Neuronal stem cell (in vitro differentiated cells): ENCODE measurements around the gene ANKRD39.
A peak's percentile ranks its signal among the peaks of the same experiment; 100 is the strongest.

Experiments
- DNase-seq: peaks from one replicate; pipeline ENCODE4 v3.0.0-alpha.2; 2013; ENCODE audit warnings: low spot score
- H2AFZ ChIP-seq: one replicate; pipeline ENCODE4 v1.6.1; 2013; ENCODE audit warnings: mild to moderate bottlenecking, low read length, inconsistent platforms
- H2AK5ac ChIP-seq: 2 replicates; pipeline ENCODE4 v1.6.1; 2013; ENCODE audit warnings: low read depth, mild to moderate bottlenecking, inconsistent platforms, low read length, moderate library complexity, mixed read lengths
- H2BK120ac ChIP-seq: 2 replicates; pipeline ENCODE4 v1.6.1; 2013; ENCODE audit warnings: low read depth, mild to moderate bottlenecking, inconsistent platforms, low read length, moderate library complexity, mixed read lengths
- H2BK12ac ChIP-seq: one replicate; pipeline ENCODE4 v1.6.1; 2013; ENCODE audit warnings: low read length, inconsistent platforms
- H2BK15ac ChIP-seq: 2 replicates; pipeline ENCODE4 v1.6.1; 2013; ENCODE audit warnings: mild to moderate bottlenecking, low read length, inconsistent platforms, mixed read lengths
- H2BK5ac ChIP-seq: one replicate; pipeline ENCODE4 v1.6.1; 2013; ENCODE audit warnings: inconsistent platforms, mild to moderate bottlenecking, low read length, moderate library complexity
- H3K14ac ChIP-seq: one replicate; pipeline ENCODE4 v1.6.1; 2013; ENCODE audit warnings: low read length, inconsistent platforms
- H3K18ac ChIP-seq: 2 replicates; pipeline ENCODE4 v1.6.1; 2013; ENCODE audit warnings: low read length, inconsistent platforms
- H3K23ac ChIP-seq: 2 replicates; pipeline ENCODE4 v1.6.1; 2013; ENCODE audit warnings: low read depth, mild to moderate bottlenecking, mixed read lengths, low read length, inconsistent platforms; ENCODE audit not compliant: poor library complexity
- H3K27ac ChIP-seq: replicated peaks from 3 replicates; pipeline ENCODE4 v1.5.1; 2013; ENCODE audit warnings: low read length, inconsistent platforms
- H3K27me3 ChIP-seq, 3 experiments: 2 replicates each; pipeline ENCODE4 v1.6.1; 2013; ENCODE audit warnings: low read length in 3 of 3, mild to moderate bottlenecking in 2 of 3, inconsistent platforms in 1 of 3, low read depth in 1 of 3, mixed read lengths in 1 of 3, moderate library complexity in 1 of 3; ENCODE audit not compliant: control insufficient read depth in 3 of 3, insufficient read depth in 3 of 3
- H3K36me3 ChIP-seq, 2 donors: replicated peaks in 1 of 2; 2 replicates each; pipeline ENCODE4 v1.6.1; 2013; ENCODE audit warnings: low read length in 2 of 2; ENCODE audit not compliant: control insufficient read depth in 2 of 2, insufficient read depth in 2 of 2
- H3K4ac ChIP-seq: 2 replicates; pipeline ENCODE4 v1.6.1; 2013; ENCODE audit warnings: inconsistent platforms, mild to moderate bottlenecking, low read length, moderate library complexity
- H3K4me1 ChIP-seq, 2 donors: 1 replicate in 1 of 2; 2 replicates in 1 of 2; pipeline ENCODE4 v1.6.1; 2013; ENCODE audit warnings: low read length in 2 of 2, low read depth in 1 of 2; ENCODE audit not compliant: control insufficient read depth in 2 of 2, insufficient read depth in 1 of 2
- H3K4me2 ChIP-seq: one replicate; pipeline ENCODE4 v1.6.1; 2013; ENCODE audit warnings: mild to moderate bottlenecking, low read length, inconsistent platforms; ENCODE audit not compliant: insufficient read depth, poor library complexity, severe bottlenecking
- H3K4me3 ChIP-seq, 2 donors: 2 replicates each; pipeline ENCODE4 v1.5.1; 2013; ENCODE audit warnings: low read length in 2 of 2, mild to moderate bottlenecking in 2 of 2, inconsistent platforms in 1 of 2, moderate library complexity in 1 of 2
- H3K79me1 ChIP-seq: one replicate; pipeline ENCODE4 v1.6.1; 2013; ENCODE audit warnings: low read depth, mild to moderate bottlenecking, inconsistent platforms, low read length, moderate library complexity
- H3K9ac ChIP-seq: one replicate; pipeline ENCODE4 v1.6.1; 2013; ENCODE audit warnings: mild to moderate bottlenecking, low read depth, low read length, inconsistent platforms; ENCODE audit not compliant: poor library complexity
- H3K9me3 ChIP-seq, 2 donors: replicated peaks in 1 of 2; 2 replicates each; pipeline versions ENCODE3 to v1.6.1; 2013; ENCODE audit warnings: low read length in 2 of 2, mild to moderate bottlenecking in 2 of 2, inconsistent platforms in 1 of 2, low read depth in 1 of 2, mixed read lengths in 1 of 2, moderate library complexity in 1 of 2; ENCODE audit not compliant: control insufficient read depth in 2 of 2, insufficient read depth in 1 of 2
- H4K8ac ChIP-seq: one replicate; pipeline ENCODE4 v1.6.1; 2013; ENCODE audit warnings: low read depth, mild to moderate bottlenecking, inconsistent platforms, low read length, moderate library complexity
- H4K91ac ChIP-seq: one replicate; pipeline ENCODE4 v1.6.1; 2013; ENCODE audit warnings: low read length, low read depth, mild to moderate bottlenecking, inconsistent platforms; ENCODE audit not compliant: poor library complexity
- WGBS, 2 donors: extraction: QIAGEN DNeasy Blood & Tissue Kit; methylation state at CpG; one replicate each; pipeline ENCODE4 v1.1.7; 2013; ENCODE audit warnings: missing lambda C conversion rate in 2 of 2, mixed read lengths in 1 of 2; ENCODE audit not compliant: insufficient read length in 2 of 2, insufficient replicate concordance in 1 of 2; ENCODE audit errors: extremely low coverage in 2 of 2; 5-methylcytosine and 5-hydroxymethylcytosine counted together

The ANKRD39 gene

GRCh38 chr2:96842600-96842999 lies 15.2 kb downstream of the ANKRD39 start:
- H3K18ac ChIP-seq = no peak overlapping the region
- H3K36me3 ChIP-seq = peaks cover 14 to 40% of the 10 kb centered on the region in 2 donors
- no peak overlapping the region for H3K4me3 ChIP-seq
- no peak overlapping the region for H2BK12ac ChIP-seq
- no peak overlapping the region for H3K14ac ChIP-seq
- H4K91ac ChIP-seq = no peak overlapping the region
- H3K9me3 ChIP-seq = no peaks in the 10 kb centered on the region
- peaks cover 0 to 2% of the 10 kb centered on the region in 2 donors for H3K4me1 ChIP-seq
- no peak for DNase-seq
- H3K4me2 ChIP-seq = no peak overlapping the region
- H2BK15ac ChIP-seq = no peak overlapping the region
- no peak overlapping the region for H4K8ac ChIP-seq
- H3K27ac ChIP-seq = no peak overlapping the region
- H3K4ac ChIP-seq = no peak overlapping the region
- H3K27me3 ChIP-seq = no peaks in the 10 kb centered on the region
- H3K9ac ChIP-seq = no peak overlapping the region
- WGBS, 2 donors = no CpG with 5 or more reads among the region's 7 CpGs
- no peak overlapping the region for H2AFZ ChIP-seq
- H2BK5ac ChIP-seq = no peak overlapping the region
- no peak overlapping the region for H3K23ac ChIP-seq
- no peak overlapping the region for H2BK120ac ChIP-seq
- peaks cover 2% of the 10 kb centered on the region for H3K79me1 ChIP-seq
- no peak overlapping the region for H2AK5ac ChIP-seq

GRCh38 chr2:96841701-96842495 lies 15.9 kb downstream of the ANKRD39 start:
- Histone ChIP-seq H3K9ac (no peak overlapping the region), H2BK12ac (no peak overlapping the region), H3K23ac (no peak overlapping the region), H3K18ac (no peak overlapping the region), H3K27ac (no peak overlapping the region), H3K4me2 (no peak overlapping the region), H3K27me3 (no peaks in the 10 kb centered on the region), H3K14ac (no peak overlapping the region), H2BK5ac (no peak overlapping the region), H3K4me3 (no peak overlapping the region), H2AFZ (no peak overlapping the region), H3K79me1 (peaks cover 2% of the 10 kb centered on the region), H3K4ac (no peak overlapping the region), H4K8ac (no peak overlapping the region), H4K91ac (no peak overlapping the region), H2BK120ac (no peak overlapping the region), H2BK15ac (no peak overlapping the region), H3K36me3 (peaks cover 12 to 43% of the 10 kb centered on the region in 2 donors), H3K4me1 (no peaks in the 10 kb centered on the region), H3K9me3 (no peaks in the 10 kb centered on the region), H2AK5ac (no peak overlapping the region)
- WGBS, 2 donors = no CpG with 5 or more reads among the region's 16 CpGs
- DNase-seq = no peak

- no peak overlapping the region for H4K8ac ChIP-seq
- H3K4me3 ChIP-seq = peak overlapping the region in 1 of 2 donors; percentile 25
- no peak overlapping the region for H2BK120ac ChIP-seq
- H3K4me1 ChIP-seq = no peaks in the 10 kb centered on the region
- peak overlapping the region; percentile 79 for H2BK5ac ChIP-seq
- peak overlapping the region; percentile 44 for H2AK5ac ChIP-seq
- H4K91ac ChIP-seq = no peak overlapping the region
- H3K4me2 ChIP-seq = no peak overlapping the region
- H3K27me3 ChIP-seq = no peaks in the 10 kb centered on the region
- H2BK15ac ChIP-seq = no peak overlapping the region
- peaks cover 10 to 49% of the 10 kb centered on the region in 2 donors for H3K36me3 ChIP-seq
- peak overlapping the region; percentile 55 for H3K9ac ChIP-seq
- H3K18ac ChIP-seq = peak overlapping the region; percentile 52
- no peak overlapping the region for H2AFZ ChIP-seq
- H3K79me1 ChIP-seq = peaks cover 2% of the 10 kb centered on the region
- H2BK12ac ChIP-seq = no peak overlapping the region
- no CpG with 5 or more reads among the region's 37 CpGs for WGBS, 2 donors
- H3K27ac ChIP-seq = no peak overlapping the region
- DNase-seq = no peak
- no peaks in the 10 kb centered on the region for H3K9me3 ChIP-seq
- H3K14ac ChIP-seq = peak overlapping the region; percentile 47
- no peak overlapping the region for H3K4ac ChIP-seq
- peak overlapping the region; percentile 75 for H3K23ac ChIP-seq
Observed at GRCh38 chr2:96839875-96840850, 17.7 kb downstream of the ANKRD39 start.
